HTR-8/SVneo (cell line): ENCODE measurements around the gene FOXP3.
"Not testable (repeated sequence)": the region's sequence is repeated elsewhere in the genome, so short reads cannot be mapped to it uniquely, and the experiment has no call there.

ENCODE experiments used
- DNase-seq: peaks from one replicate; pipeline ENCODE4 v3.0.0; 2011; ENCODE audit warnings: low spot score, mixed read lengths; ENCODE audit not compliant: insufficient read length
- FAIRE-seq: peaks from 2 replicates; lab custom pipeline; 2011; peaks lifted over from hg19 to GRCh38; lab: Jason Lieb, UNC

Gene FOXP3

GRCh38 chrX:49264460-49264859 is at the start of gene FOXP3:
Gene FOXP3, minus strand, starts transcription at chrX:49264710. Its CDS starts 6,205 bp downstream, at chrX:49258505.
- DNase-seq: no peak
- FAIRE-seq: no peak

GRCh38 chrX:49312176-49312575 is 47.7 kb upstream of the FOXP3 start:
- no peak for DNase-seq
- no peak for FAIRE-seq

- DNase-seq: no peak
- no peak for FAIRE-seq
These were observed 45.9 kb upstream of the FOXP3 start for GRCh38 chrX:49310371-49310770.

- FAIRE-seq: no peak
- DNase-seq: no peak
These were observed 45.0 kb upstream of the FOXP3 start for GRCh38 chrX:49309401-49309981.

- no peak for FAIRE-seq
These were observed 44.2 kb upstream of the FOXP3 start for GRCh38 chrX:49308604-49309269.

GRCh38 chrX:49307775-49308174 is 43.3 kb upstream of the FOXP3 start:
- DNase-seq: not testable (repeated sequence)

More at GRCh38 chrX:49308604-49309269, 44.2 kb upstream of the FOXP3 start:
- DNase-seq: no peak

GRCh38 chrX:49303346-49303745 is 38.8 kb upstream of the FOXP3 start, which contains the start of gene GAGE10:
Gene GAGE10, plus strand, starts transcription at chrX:49303646. Its CDS starts 1,214 bp downstream, at chrX:49304860.
- FAIRE-seq: no peak
- no peak for DNase-seq

More at GRCh38 chrX:49307775-49308174, 43.3 kb upstream of the FOXP3 start:
- not testable (repeated sequence) for FAIRE-seq

GRCh38 chrX:49300703-49301102 is 36.2 kb upstream of the FOXP3 start:
- FAIRE-seq: no peak
- no peak for DNase-seq

- FAIRE-seq, DNase-seq: not testable (repeated sequence)
These were observed 34.8 kb upstream of the FOXP3 start for GRCh38 chrX:49299293-49299692.

GRCh38 chrX:49292400-49293362 is 28.2 kb upstream of the FOXP3 start:
- DNase-seq (no peak), FAIRE-seq (no peak)

- no peak for FAIRE-seq
- peak; percentile 14 for DNase-seq
These were observed 27.3 kb upstream of the FOXP3 start for GRCh38 chrX:49291615-49292337.

GRCh38 chrX:49290215-49290614 is 25.7 kb upstream of the FOXP3 start:
- DNase-seq: no peak
- FAIRE-seq: no peak

GRCh38 chrX:49287665-49288064 is 23.2 kb upstream of the FOXP3 start:
- FAIRE-seq: no peak
- no peak for DNase-seq

- FAIRE-seq (no peak), DNase-seq (no peak)
These were observed 22.1 kb upstream of the FOXP3 start for GRCh38 chrX:49286581-49286980.

- FAIRE-seq (no peak), DNase-seq (no peak)
These were observed 21.6 kb upstream of the FOXP3 start for GRCh38 chrX:49286136-49286535.

- DNase-seq: no peak
- FAIRE-seq: no peak
These were observed 19.7 kb upstream of the FOXP3 start for GRCh38 chrX:49284212-49284611.

GRCh38 chrX:49282647-49283011 is 18.1 kb upstream of the FOXP3 start:
- no peak for FAIRE-seq
- DNase-seq: peak; percentile 9

GRCh38 chrX:49278081-49278480 is 13.6 kb upstream of the FOXP3 start:
- no peak for DNase-seq
- FAIRE-seq: no peak

GRCh38 chrX:49277535-49277830 is 13.0 kb upstream of the FOXP3 start:
- no peak for FAIRE-seq
- no peak for DNase-seq
